GM18520 (cell line): ENCODE results near the gene OR5T1.

Experiments used
- ATAC-seq: cut with Tn5 transposase; IDR thresholded peaks from one replicate; pipeline ENCODE4 v1.9.1; 2021; ENCODE audit not compliant: unreplicated experiment

Gene OR5T1

GRCh38 chr11:56273854-56274253 is at the start of gene OR5T1:
TSS of gene OR5T1 (plus strand) at chr11:56274154. CDS start at chr11:56275639, 1,485 bp downstream.
- ATAC-seq = no peak

- ATAC-seq = no peak
These were observed 39.8 kb upstream of the OR5T1 start, which contains the start of gene OR5T2 for GRCh38 chr11:56234155-56234554. TSS of gene OR5T2 (minus strand) at chr11:56234255. CDS start at chr11:56233062, 1,193 bp downstream.

GRCh38 chr11:56251954-56252353 is 22.0 kb upstream of the OR5T1 start, which contains the start of gene OR5T3:
TSS of gene OR5T3 (plus strand) at chr11:56252254. CDS start at chr11:56252254, 0 bp downstream.
- no peak for ATAC-seq

- no peak for ATAC-seq
These were observed 2.9 kb upstream of the OR5T1 start for GRCh38 chr11:56271092-56271491.

- ATAC-seq = no peak
These were observed 18.2 kb downstream of the OR5T1 start, which contains the start of gene OR8H1 for GRCh38 chr11:56292154-56292553. TSS of gene OR8H1 (minus strand) at chr11:56292254. CDS start at chr11:56291062, 1,192 bp downstream.

- no peak for ATAC-seq
These were observed 22.9 kb downstream of the OR5T1 start for GRCh38 chr11:56296898-56297297.

- ATAC-seq = no peak
These were observed 33.9 kb downstream of the OR5T1 start for GRCh38 chr11:56307836-56308235.

GRCh38 chr11:56314844-56315243 is 40.9 kb downstream of the OR5T1 start, which contains the start of gene OR8K3:
TSS of gene OR8K3 (plus strand) at chr11:56315144. CDS start at chr11:56318307, 3,163 bp downstream.
- ATAC-seq = no peak
